Left lung (tissue), 14 donors: ENCODE results near the gene SELENOS. TPM values are rescaled to one million over a fixed set of nuclear protein-coding genes. Genes with fewer than 3 reads are reported as not detected.

Source experiments
- ATAC-seq: fragments of 200-7000 bp; cut with Tn5 transposase; one replicate; pipeline ENCODE4 v1.9.1; 2020; ENCODE audit warnings: moderate library complexity
- DNase-seq, 4 donors: peaks; one replicate each; pipeline ENCODE4 v3.0.0-alpha.2; 2013 to 2020
- H3K27ac ChIP-seq, 2 donors: fragments of 200-600 bp; sonication (generic) in 1 of 2; one replicate each; pipeline versions ENCODE4 v1.5.0 to v1.8.0; 2020 to 2021
- H3K27me3 ChIP-seq, 2 donors: fragments of 200-600 bp; sonication (generic) in 1 of 2; one replicate each; pipeline versions ENCODE4 v1.5.0 to v1.8.0; 2020 to 2021
- H3K36me3 ChIP-seq, 2 donors: fragments of 200-600 bp; sonication (generic) in 1 of 2; one replicate each; pipeline versions ENCODE4 v1.5.0 to v1.8.0; 2020 to 2021
- H3K4me1 ChIP-seq, 2 donors: fragments of 200-600 bp; one replicate each; pipeline ENCODE4 v1.8.0; 2021
- H3K4me3 ChIP-seq, 2 donors: fragments of 200-600 bp; sonication (generic) in 1 of 2; one replicate each; pipeline versions ENCODE4 v1.5.0 to v1.8.0; 2020 to 2021; ENCODE audit warnings: mild to moderate bottlenecking in 1 of 2
- H3K9me3 ChIP-seq, 2 donors: fragments of 200-600 bp; sonication (generic) in 1 of 2; one replicate each; pipeline versions ENCODE4 v1.5.0 to v1.8.0; 2020 to 2021
- intact Hi-C, 2 donors: fragments of 100-400 bp; cut with DNase I; formaldehyde crosslinking; loops; one replicate each; pipeline versions ENCODE4 v1.11.2 to v1.14.2; 2022
- long read RNA-seq, 12 donors: library from polyadenylated mRNA in 2 of 12; unstranded in 2 of 12; transcript quantifications; one replicate each; pipeline ENCODE4 v2.0.0 and lab custom pipeline, GENCODE V29; 2019 to 2026
- polyA plus RNA-seq, 6 donors: library from polyadenylated mRNA; unstranded; fragments of 120-200 nt; gene quantifications; one replicate each; pipeline ENCODE4 v1.2.1, GENCODE V29; 2013; ENCODE audit not compliant: insufficient read length in 6 of 6
- total RNA-seq, 2 donors: library from RNA; stranded (reverse); fragmentation: NEBNext Ultra II Directional; extraction: Animal tissue kit (Norgen Biotek cat#: 25700); gene quantifications; one replicate each; pipeline ENCODE4 v1.2.1, GENCODE V29; 2021
- TF ChIP-seq, protein P1 (sequence below), 2 donors: fragments of 200-600 bp; sonication (generic) in 1 of 2; IDR thresholded peaks; one replicate each; pipeline versions ENCODE4 v1.5.0 to v1.8.0; 2021; ENCODE audit warnings: antibody characterized with exemption in 2 of 2
- donor health status: DM: no; HTN: yes; CAD: no.
- donor health status: DM: no; HTN: no; CAD: no.

SELENOS gene, protein sequence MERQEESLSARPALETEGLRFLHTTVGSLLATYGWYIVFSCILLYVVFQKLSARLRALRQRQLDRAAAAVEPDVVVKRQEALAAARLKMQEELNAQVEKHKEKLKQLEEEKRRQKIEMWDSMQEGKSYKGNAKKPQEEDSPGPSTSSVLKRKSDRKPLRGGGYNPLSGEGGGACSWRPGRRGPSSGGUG
- total RNA-seq (10 to 100 TPM; 62.8 to 78.7 TPM), polyA plus RNA-seq (10 to 100 TPM; 43.7 to 55.5 (median 46.0) TPM)
- long read RNA-seq, donor 1, transcript SELENOS-203 (6 exons, 1,188 nt), result major isoform, 28 of 61 reads
- long read RNA-seq, donor 1, transcript SELENOS-204 (4 exons, 856 nt), result minor isoform, 6 of 61 reads
- long read RNA-seq, donor 1, transcript SELENOS-206 (3 exons, 556 nt), result minor isoform, 17 of 61 reads
- long read RNA-seq, donor 1, partial matches to known transcripts, result 7 of 61 reads
- long read RNA-seq, donor 1, other reads (novel, unspliced or antisense), result 0 of 61 reads
- long read RNA-seq, donor 2, transcript SELENOS-203 (6 exons, 1,188 nt), result major isoform, 24 of 39 reads
- long read RNA-seq, donor 2, transcript SELENOS-206 (3 exons, 556 nt), result minor isoform, 10 of 39 reads
- long read RNA-seq, donor 2, partial matches to known transcripts, result 0 of 39 reads
- long read RNA-seq, donor 2, other reads (novel, unspliced or antisense), result 0 of 39 reads
- long read RNA-seq, donor 3, transcript SELENOS-203 (6 exons, 1,188 nt), result major isoform, 21 of 31 reads
- long read RNA-seq, donor 3, transcript SELENOS-206 (3 exons, 556 nt), result minor isoform, 6 of 31 reads
- long read RNA-seq, donor 3, partial matches to known transcripts, result 0 of 31 reads
- long read RNA-seq, donor 3, other reads (novel, unspliced or antisense), result 0 of 31 reads
- long read RNA-seq, donor 4, transcript SELENOS-206 (3 exons, 556 nt), result minor isoform, 31 of 113 reads
- long read RNA-seq, donor 4, transcript SELENOS-204 (4 exons, 856 nt), result minor isoform, 18 of 113 reads
- long read RNA-seq, donor 4, transcript SELENOS-203 (6 exons, 1,188 nt), result major isoform, 51 of 113 reads
- long read RNA-seq, donor 4, partial matches to known transcripts, result 3 of 113 reads
- long read RNA-seq, donor 4, other reads (novel, unspliced or antisense), result 5 of 113 reads
- long read RNA-seq, donor 5, transcript SELENOS-203 (6 exons, 1,188 nt), result major isoform, 16 of 30 reads
- long read RNA-seq, donor 5, transcript SELENOS-206 (3 exons, 556 nt), result minor isoform, 9 of 30 reads
- long read RNA-seq, donor 5, partial matches to known transcripts, result 0 of 30 reads
- long read RNA-seq, donor 5, other reads (novel, unspliced or antisense), result 0 of 30 reads
- long read RNA-seq, donor 6, transcript SELENOS-203 (6 exons, 1,188 nt), result major isoform, 33 of 44 reads
- long read RNA-seq, donor 6, transcript SELENOS-206 (3 exons, 556 nt), result minor isoform, 7 of 44 reads
- long read RNA-seq, donor 6, partial matches to known transcripts, result 0 of 44 reads
- long read RNA-seq, donor 6, other reads (novel, unspliced or antisense), result 0 of 44 reads
- long read RNA-seq, donor 7, transcript SELENOS-203 (6 exons, 1,188 nt), result major isoform, 18 of 38 reads
- long read RNA-seq, donor 7, partial matches to known transcripts, result 12 of 38 reads
- long read RNA-seq, donor 7, other reads (novel, unspliced or antisense), result 0 of 38 reads
- long read RNA-seq, donor 8, transcript SELENOS-203 (6 exons, 1,188 nt), result major isoform, 18 of 27 reads
- long read RNA-seq, donor 8, partial matches to known transcripts, result 0 of 27 reads
- long read RNA-seq, donor 8, other reads (novel, unspliced or antisense), result 0 of 27 reads
- long read RNA-seq, donor 9, result 0 reads
- long read RNA-seq, donor 10, transcript SELENOS-201 (7 exons, 1,439 nt), result minor isoform, 10 of 142 reads
- long read RNA-seq, donor 10, transcript SELENOS-206 (3 exons, 556 nt), result minor isoform, 15 of 142 reads
- long read RNA-seq, donor 10, transcript SELENOS-204 (4 exons, 856 nt), result minor isoform, 6 of 142 reads
- long read RNA-seq, donor 10, transcript SELENOS-203 (6 exons, 1,188 nt), result major isoform, 102 of 142 reads
- long read RNA-seq, donor 10, partial matches to known transcripts, result 1 of 142 reads
- long read RNA-seq, donor 10, other reads (novel, unspliced or antisense), result 7 of 142 reads
- long read RNA-seq, donor 11, result 0 reads
- long read RNA-seq, donor 12, transcript SELENOS-203 (6 exons, 1,188 nt), result major isoform, 26 of 44 reads
- long read RNA-seq, donor 12, transcript SELENOS-206 (3 exons, 556 nt), result minor isoform, 7 of 44 reads
- long read RNA-seq, donor 12, partial matches to known transcripts, result 6 of 44 reads
- long read RNA-seq, donor 12, other reads (novel, unspliced or antisense), result 0 of 44 reads

DNA sequence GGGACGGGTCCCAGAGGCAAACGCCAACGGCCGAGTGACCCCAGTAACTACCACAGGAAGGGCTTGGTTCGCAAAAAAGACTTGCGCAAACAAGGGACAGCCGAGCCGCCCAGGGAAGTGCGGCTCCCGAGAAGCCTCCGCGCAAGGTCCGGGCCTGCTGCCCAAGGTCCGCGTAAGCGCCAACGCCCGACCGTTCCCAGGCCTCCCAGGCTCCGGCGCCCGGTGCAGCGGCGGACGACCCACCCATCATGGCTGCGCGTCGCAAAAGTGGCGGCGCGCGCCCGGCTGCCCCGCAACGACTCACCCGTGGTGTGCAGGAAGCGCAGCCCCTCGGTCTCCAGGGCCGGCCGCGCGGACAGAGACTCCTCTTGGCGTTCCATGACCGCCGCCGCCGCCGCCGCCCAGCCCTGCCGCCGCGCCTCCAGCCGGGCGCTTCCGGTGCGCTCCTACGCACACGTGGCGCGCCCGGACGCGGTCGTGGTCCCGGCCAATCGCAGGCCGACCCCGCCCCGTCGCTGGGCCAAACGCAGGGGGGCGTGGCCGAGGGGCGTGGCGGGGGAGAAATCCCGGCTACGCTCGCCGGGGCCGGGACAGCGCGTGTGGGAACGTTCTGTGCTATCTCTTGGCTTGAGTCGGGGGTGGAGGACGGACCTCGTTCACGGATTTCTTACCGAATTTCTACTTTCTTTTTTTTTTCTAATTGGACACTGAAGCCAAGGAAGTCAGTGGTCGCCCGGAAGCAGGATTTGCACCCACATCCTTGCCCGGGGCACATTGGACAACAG lies at the start of gene SELENOS:
Gene SELENOS (minus strand): TSS at position 448 of the 785 bp plus-strand sequence. CDS start 68 bp downstream, at position 380.
- Histone ChIP-seq H3K27me3 (no peaks in the 10 kb centered on the region), H3K4me3 (peak within 1 kb of the TSS; percentile 88 to 89), H3K4me1 (peaks cover 0 to 21% of the 10 kb centered on the region in 2 donors), H3K36me3 (peaks cover 6 to 61% of the 10 kb centered on the region in 2 donors), H3K9me3 (no peaks in the 10 kb centered on the region), H3K27ac (peak within 1 kb of the TSS; percentile 80 to 92)
- DNase-seq, result peak; percentile 86 to 97 (median 92)
- TF ChIP-seq, protein P1, sequence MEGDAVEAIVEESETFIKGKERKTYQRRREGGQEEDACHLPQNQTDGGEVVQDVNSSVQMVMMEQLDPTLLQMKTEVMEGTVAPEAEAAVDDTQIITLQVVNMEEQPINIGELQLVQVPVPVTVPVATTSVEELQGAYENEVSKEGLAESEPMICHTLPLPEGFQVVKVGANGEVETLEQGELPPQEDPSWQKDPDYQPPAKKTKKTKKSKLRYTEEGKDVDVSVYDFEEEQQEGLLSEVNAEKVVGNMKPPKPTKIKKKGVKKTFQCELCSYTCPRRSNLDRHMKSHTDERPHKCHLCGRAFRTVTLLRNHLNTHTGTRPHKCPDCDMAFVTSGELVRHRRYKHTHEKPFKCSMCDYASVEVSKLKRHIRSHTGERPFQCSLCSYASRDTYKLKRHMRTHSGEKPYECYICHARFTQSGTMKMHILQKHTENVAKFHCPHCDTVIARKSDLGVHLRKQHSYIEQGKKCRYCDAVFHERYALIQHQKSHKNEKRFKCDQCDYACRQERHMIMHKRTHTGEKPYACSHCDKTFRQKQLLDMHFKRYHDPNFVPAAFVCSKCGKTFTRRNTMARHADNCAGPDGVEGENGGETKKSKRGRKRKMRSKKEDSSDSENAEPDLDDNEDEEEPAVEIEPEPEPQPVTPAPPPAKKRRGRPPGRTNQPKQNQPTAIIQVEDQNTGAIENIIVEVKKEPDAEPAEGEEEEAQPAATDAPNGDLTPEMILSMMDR (IDR thresholded peaks at IDR 0.05), result no peak
- intact Hi-C loops, result no loop called here
- ATAC-seq, result peak; percentile 99

DNA sequence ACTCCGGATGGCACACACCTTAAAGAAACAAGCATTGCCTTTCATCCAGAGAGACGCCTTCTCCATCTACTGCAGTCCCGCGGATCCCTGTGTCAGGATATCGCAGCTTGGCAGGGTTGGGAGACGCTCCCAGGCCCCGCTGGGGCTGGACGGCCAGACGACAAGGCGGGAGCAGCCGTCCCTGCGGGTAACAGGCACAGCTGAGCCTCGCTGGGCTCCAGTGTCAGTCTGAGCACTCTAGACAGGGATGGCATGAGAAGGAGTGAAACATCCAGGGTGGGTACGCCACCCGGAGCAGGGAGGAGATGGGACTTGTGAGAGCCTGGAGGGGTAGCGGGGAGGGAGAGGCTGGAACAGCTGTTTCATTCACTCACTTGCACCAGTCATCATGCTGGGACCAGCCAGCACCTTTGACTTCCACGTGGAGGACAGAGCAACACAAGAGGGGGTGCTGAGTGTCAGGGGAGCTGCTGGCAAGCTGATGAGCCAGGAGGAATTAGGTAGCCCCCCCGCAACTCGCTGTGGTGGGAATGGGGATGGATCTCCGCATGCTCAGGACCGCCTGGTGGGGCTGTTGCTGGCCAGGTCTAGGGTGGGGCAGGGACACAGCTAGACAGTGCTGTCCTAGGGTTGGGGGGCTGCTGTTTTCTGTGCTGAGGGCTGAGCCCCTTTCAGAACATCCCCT lies 49.3 kb upstream of the SELENOS start:
- ATAC-seq (no peak), DNase-seq (no peak)
- peaks cover 0 to 20% of the 10 kb centered on the region in 2 donors for H3K27me3 ChIP-seq
- intact Hi-C loops, result no loop called here
- no peaks in the 10 kb centered on the region for H3K9me3 ChIP-seq
- H3K27ac ChIP-seq, result no peak overlapping the region
- no peak overlapping the region for H3K4me3 ChIP-seq
- no peaks in the 10 kb centered on the region for H3K4me1 ChIP-seq
- H3K36me3 ChIP-seq, result no peaks in the 10 kb centered on the region
- TF ChIP-seq, protein P1 (IDR thresholded peaks at IDR 0.05), result no peak

DNA sequence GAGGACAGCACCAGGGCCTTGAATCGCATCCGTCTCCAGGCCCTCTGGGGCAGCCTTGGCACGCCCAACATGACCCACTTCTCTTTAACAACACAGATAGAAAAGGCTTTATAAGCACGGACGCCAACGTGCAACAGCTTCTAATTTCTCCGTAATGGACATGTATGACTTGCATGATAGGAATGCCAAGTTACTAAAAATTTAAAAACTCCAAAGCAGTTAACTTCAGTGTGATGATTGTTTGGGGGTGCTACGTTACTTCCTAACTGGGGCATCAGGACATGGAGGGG lies 48.7 kb upstream of the SELENOS start:
- no peaks in the 10 kb centered on the region for H3K9me3 ChIP-seq
- peaks cover 0 to 26% of the 10 kb centered on the region in 2 donors for H3K27me3 ChIP-seq
- ATAC-seq, result no peak
- H3K36me3 ChIP-seq, result no peaks in the 10 kb centered on the region
- TF ChIP-seq, protein P1 (IDR thresholded peaks at IDR 0.05), result no peak
- no peak overlapping the region for H3K4me3 ChIP-seq
- no peak for DNase-seq
- intact Hi-C loops, result no loop called here
- no peak overlapping the region for H3K27ac ChIP-seq
- H3K4me1 ChIP-seq, result peaks cover 0 to 1% of the 10 kb centered on the region in 2 donors
